ENCODE results near the gene GRIK4.

DNA sequence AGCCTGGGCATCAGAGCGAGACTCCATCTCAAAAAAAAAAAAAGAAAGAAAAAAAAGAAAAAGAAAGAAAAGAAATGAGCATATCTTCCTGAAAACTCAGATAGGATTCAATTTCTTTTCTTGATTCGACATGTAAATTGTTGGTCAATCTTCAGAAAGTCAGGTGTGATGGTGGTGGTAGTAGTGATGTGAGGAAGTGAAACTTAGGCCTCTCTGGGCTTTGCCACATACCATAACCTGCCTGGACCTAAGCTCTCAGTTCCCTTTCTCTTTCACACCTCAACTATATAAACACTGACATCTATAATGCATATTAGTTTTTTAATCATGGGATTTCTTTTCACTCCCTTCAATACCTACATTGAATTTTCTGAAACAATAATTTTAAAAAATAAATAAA lies 414.4 kb downstream of the GRIK4 start:
- TF ChIP-seq CTCF (IDR thresholded peaks at IDR 0.05) (no peak), EZH2 (IDR thresholded peaks at IDR 0.05; ENCODE audit: borderline replicate concordance, insufficient read depth, low read depth, low read length, poor library complexity, severe bottlenecking) (no peak)
